ENCODE measurements around the gene JAZF1. TPM values are rescaled to one million over a fixed set of nuclear protein-coding genes. Genes with fewer than 3 reads are reported as not detected.
A peak's percentile ranks its signal among the peaks of the same experiment; 100 is the strongest.

The JAZF1 gene
- total RNA-seq, 2 experiments from 2014 or later: 2.1 to 2.8 TPM

- Mint-ChIP-seq H3K9me3 (ENCODE audit: low read depth) (no peaks in the 10 kb centered on the region), H3K4me1 (no peaks in the 10 kb centered on the region), H3K27me3 (no peaks in the 10 kb centered on the region), H3K27ac (no peak overlapping the region), H3K4me3 (no peak overlapping the region), H3K36me3 (no peaks in the 10 kb centered on the region)
- DNase-seq (no peak), ATAC-seq (no peak)
- CTCF ChIA-PET: no interaction called here
Observed at GRCh38 chr7:27952456-27953285, 227.9 kb downstream of the JAZF1 start.

DNA sequence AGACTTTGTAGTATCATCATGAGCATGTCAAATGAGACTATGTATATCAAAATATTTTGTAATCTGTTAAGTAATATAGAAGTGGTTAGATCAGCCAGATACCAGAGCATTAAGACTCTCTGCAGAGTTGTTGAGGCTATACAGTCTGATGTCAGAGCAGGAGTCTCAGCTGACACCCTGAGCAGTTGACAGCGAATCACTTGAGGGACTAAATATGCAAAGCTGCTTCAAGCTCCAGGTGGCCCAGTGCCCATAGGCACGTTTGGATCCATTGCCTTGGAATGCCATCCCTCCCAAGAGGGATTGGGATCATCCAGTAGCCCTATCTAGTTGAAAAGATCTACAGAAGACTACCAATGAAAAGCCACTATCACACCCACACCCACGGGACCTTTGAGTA, 230.5 kb downstream of the JAZF1 start:
- H3K27me3 Mint-ChIP-seq: no peaks in the 10 kb centered on the region
- DNase-seq (no peak), ATAC-seq (no peak)
- H3K4me3 Mint-ChIP-seq: no peak overlapping the region
- H3K9me3 Mint-ChIP-seq (ENCODE audit: low read depth): no peaks in the 10 kb centered on the region
- no peaks in the 10 kb centered on the region for H3K36me3 Mint-ChIP-seq
- CTCF ChIA-PET: interaction anchor here (1.0 kb wide), 1 partner anchor 147 kb away, joined by 5 read pairs; no protein-coding TSS in a partner anchor
- H3K4me1 Mint-ChIP-seq: no peaks in the 10 kb centered on the region
- no peak overlapping the region for H3K27ac Mint-ChIP-seq

GRCh38 chr7:27948861-27949260, 231.7 kb downstream of the JAZF1 start:
- Mint-ChIP-seq H3K4me1 (no peaks in the 10 kb centered on the region), H3K27ac (no peak overlapping the region), H3K9me3 (ENCODE audit: low read depth) (no peaks in the 10 kb centered on the region), H3K4me3 (no peak overlapping the region), H3K27me3 (no peaks in the 10 kb centered on the region), H3K36me3 (no peaks in the 10 kb centered on the region)
- DNase-seq (no peak), ATAC-seq (no peak)
- CTCF ChIA-PET: no interaction called here

DNA sequence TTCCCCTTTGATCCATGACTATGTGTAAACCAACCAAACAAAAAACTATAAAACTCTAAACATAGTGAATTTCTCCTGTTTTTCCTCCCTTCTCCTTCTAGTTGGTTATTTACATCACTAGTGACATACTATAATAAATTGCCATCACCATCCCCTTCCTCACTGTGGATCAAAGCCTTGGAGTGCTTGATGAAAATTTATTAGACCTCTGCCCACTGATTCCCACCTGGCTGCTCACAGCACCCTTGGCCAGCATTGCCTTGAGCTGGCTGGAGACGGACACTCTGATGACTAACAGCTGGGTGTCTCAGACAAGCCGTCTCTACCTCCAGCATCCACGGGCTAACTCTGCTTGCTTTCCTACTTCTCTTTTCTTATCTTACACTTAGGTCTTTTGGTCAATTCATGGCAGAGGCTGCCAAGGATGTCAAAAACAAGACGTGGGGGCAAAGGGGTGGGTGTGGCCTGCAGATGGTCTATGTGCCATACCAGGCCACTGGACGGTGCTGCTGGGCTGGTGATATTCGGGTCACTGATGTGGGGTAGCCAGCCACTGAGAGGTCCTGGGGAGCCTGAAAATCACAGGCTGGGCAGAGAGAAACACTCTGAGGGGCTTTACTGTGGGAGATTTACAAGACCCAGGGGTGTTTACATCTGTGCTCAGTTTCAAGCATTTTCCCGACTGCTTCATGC, 232.9 kb downstream of the JAZF1 start:
- no peaks in the 10 kb centered on the region for H3K36me3 Mint-ChIP-seq
- no peak overlapping the region for H3K27ac Mint-ChIP-seq
- no peak overlapping the region for H3K4me3 Mint-ChIP-seq
- no peaks in the 10 kb centered on the region for H3K9me3 Mint-ChIP-seq (ENCODE audit: low read depth)
- no peaks in the 10 kb centered on the region for H3K4me1 Mint-ChIP-seq
- CTCF ChIA-PET: interaction anchor here (0.8 kb wide), 1 partner anchor 7 kb away, joined by 3 read pairs; no protein-coding TSS in a partner anchor
- DNase-seq: peak; percentile 33
- ATAC-seq: no peak
- no peaks in the 10 kb centered on the region for H3K27me3 Mint-ChIP-seq

- Mint-ChIP-seq H3K4me3 (no peak overlapping the region), H3K4me1 (no peaks in the 10 kb centered on the region), H3K27me3 (no peaks in the 10 kb centered on the region), H3K9me3 (ENCODE audit: low read depth) (no peaks in the 10 kb centered on the region), H3K36me3 (no peaks in the 10 kb centered on the region), H3K27ac (no peak overlapping the region)
- DNase-seq (no peak), ATAC-seq (no peak)
- CTCF ChIA-PET: no interaction called here
Observed at GRCh38 chr7:27946351-27946750, 234.2 kb downstream of the JAZF1 start.

- Mint-ChIP-seq H3K4me3 (no peak overlapping the region), H3K27me3 (no peaks in the 10 kb centered on the region), H3K4me1 (no peaks in the 10 kb centered on the region), H3K36me3 (no peaks in the 10 kb centered on the region), H3K9me3 (ENCODE audit: low read depth) (no peaks in the 10 kb centered on the region), H3K27ac (no peak overlapping the region)
- no peak for ATAC-seq
- DNase-seq: no peak
- CTCF ChIA-PET: no interaction called here
Observed at GRCh38 chr7:27945058-27945795, 235.4 kb downstream of the JAZF1 start.

DNA sequence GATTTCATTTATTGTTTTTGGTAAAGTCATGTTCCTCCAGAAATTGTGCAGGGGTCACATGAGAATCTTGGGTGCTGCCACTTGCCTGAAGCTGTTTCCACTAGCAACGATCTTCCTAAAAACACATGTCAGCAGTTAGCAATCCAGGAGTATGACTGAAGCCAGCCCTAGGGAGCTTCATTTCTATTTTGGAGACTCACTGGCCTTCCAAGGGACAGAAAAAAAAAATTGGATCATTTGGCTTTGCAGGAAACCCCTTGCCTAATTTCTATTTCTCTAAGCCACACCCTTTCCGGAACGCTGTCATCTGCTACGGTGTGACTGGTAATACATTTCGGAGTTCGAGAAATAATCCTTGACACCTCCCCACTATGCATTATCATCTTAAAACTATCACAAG, 236.0 kb downstream of the JAZF1 start:
- DNase-seq (no peak), ATAC-seq (no peak)
- CTCF ChIA-PET: no interaction called here
- no peak overlapping the region for H3K4me3 Mint-ChIP-seq
- H3K27me3 Mint-ChIP-seq: no peaks in the 10 kb centered on the region
- H3K36me3 Mint-ChIP-seq: no peaks in the 10 kb centered on the region
- no peaks in the 10 kb centered on the region for H3K9me3 Mint-ChIP-seq (ENCODE audit: low read depth)
- no peak overlapping the region for H3K27ac Mint-ChIP-seq
- no peaks in the 10 kb centered on the region for H3K4me1 Mint-ChIP-seq

GRCh38 chr7:27943241-27943640, 237.4 kb downstream of the JAZF1 start:
- Mint-ChIP-seq H3K4me1 (no peaks in the 10 kb centered on the region), H3K27ac (no peak overlapping the region), H3K9me3 (ENCODE audit: low read depth) (no peaks in the 10 kb centered on the region), H3K4me3 (no peak overlapping the region), H3K36me3 (no peaks in the 10 kb centered on the region), H3K27me3 (no peaks in the 10 kb centered on the region)
- DNase-seq (no peak), ATAC-seq (no peak)
- CTCF ChIA-PET: no interaction called here

GRCh38 chr7:27942711-27943110, 237.9 kb downstream of the JAZF1 start:
- H3K27ac Mint-ChIP-seq: no peak overlapping the region
- CTCF ChIA-PET: no interaction called here
- H3K9me3 Mint-ChIP-seq (ENCODE audit: low read depth): no peaks in the 10 kb centered on the region

DNA sequence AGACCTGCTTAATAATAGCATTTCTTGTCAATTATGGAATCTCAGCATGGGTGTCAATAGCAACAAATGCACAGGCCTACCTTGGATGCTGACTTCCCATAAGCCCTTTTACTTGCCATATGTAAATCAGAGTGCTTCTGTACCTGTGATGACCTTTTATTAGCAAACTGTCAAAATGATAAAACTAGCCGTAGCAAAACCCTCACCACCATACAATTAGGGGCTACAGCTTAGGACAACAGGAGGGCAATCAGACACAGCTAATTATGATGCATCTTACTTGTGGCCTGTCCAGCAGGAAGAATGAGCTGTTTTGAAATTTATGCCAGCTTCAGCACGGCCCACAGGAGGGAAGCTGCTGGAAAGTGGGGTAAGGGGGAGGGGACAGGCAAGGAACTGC, 239.1 kb downstream of the JAZF1 start:
- no peak overlapping the region for H3K27ac Mint-ChIP-seq
- DNase-seq (no peak), ATAC-seq (no peak)
- no peaks in the 10 kb centered on the region for H3K9me3 Mint-ChIP-seq (ENCODE audit: low read depth)
- no peak overlapping the region for H3K4me3 Mint-ChIP-seq
- H3K27me3 Mint-ChIP-seq: no peaks in the 10 kb centered on the region
- H3K4me1 Mint-ChIP-seq: no peaks in the 10 kb centered on the region
- no peaks in the 10 kb centered on the region for H3K36me3 Mint-ChIP-seq
- CTCF ChIA-PET: no interaction called here

More at GRCh38 chr7:27942711-27943110, 237.9 kb downstream of the JAZF1 start:
- DNase-seq (no peak), ATAC-seq (no peak)
- H3K36me3 Mint-ChIP-seq: no peaks in the 10 kb centered on the region
- H3K4me3 Mint-ChIP-seq: no peak overlapping the region
- H3K4me1 Mint-ChIP-seq: no peaks in the 10 kb centered on the region
- H3K27me3 Mint-ChIP-seq: no peaks in the 10 kb centered on the region

GRCh38 chr7:27940341-27940740, 240.3 kb downstream of the JAZF1 start:
- H3K27ac Mint-ChIP-seq: no peak overlapping the region
- no peak overlapping the region for H3K4me3 Mint-ChIP-seq
- no peaks in the 10 kb centered on the region for H3K9me3 Mint-ChIP-seq (ENCODE audit: low read depth)
- DNase-seq (no peak), ATAC-seq (no peak)
- H3K27me3 Mint-ChIP-seq: no peaks in the 10 kb centered on the region
- CTCF ChIA-PET: no interaction called here
- H3K36me3 Mint-ChIP-seq: no peaks in the 10 kb centered on the region
- H3K4me1 Mint-ChIP-seq: no peaks in the 10 kb centered on the region

- CTCF ChIA-PET: no interaction called here
- Mint-ChIP-seq H3K4me1 (no peaks in the 10 kb centered on the region), H3K9me3 (ENCODE audit: low read depth) (no peaks in the 10 kb centered on the region), H3K4me3 (no peak overlapping the region), H3K36me3 (no peaks in the 10 kb centered on the region), H3K27ac (no peak overlapping the region), H3K27me3 (no peaks in the 10 kb centered on the region)
- ATAC-seq (no peak), DNase-seq (no peak)
Observed at GRCh38 chr7:27939893-27940292, 240.7 kb downstream of the JAZF1 start.

DNA sequence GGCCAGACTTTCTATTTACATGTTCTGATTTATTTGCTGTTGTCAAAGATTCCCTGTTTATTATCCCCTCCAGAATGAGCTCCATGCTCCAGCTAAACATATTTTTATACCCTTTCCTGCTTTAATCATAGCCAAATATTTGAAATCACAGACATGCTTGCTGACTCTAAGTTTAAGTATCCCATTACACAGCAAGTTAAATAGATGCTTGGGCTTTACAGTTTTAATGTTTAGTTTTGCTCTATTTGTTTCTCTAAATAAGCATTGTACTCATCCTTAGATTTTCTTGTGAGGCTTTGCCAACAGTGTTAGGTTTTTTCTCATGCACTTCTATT, 243.9 kb downstream of the JAZF1 start:
- H3K9me3 Mint-ChIP-seq (ENCODE audit: low read depth): no peaks in the 10 kb centered on the region
- no peaks in the 10 kb centered on the region for H3K36me3 Mint-ChIP-seq
- no peak overlapping the region for H3K4me3 Mint-ChIP-seq
- DNase-seq (no peak), ATAC-seq (no peak)
- H3K27me3 Mint-ChIP-seq: no peaks in the 10 kb centered on the region
- CTCF ChIA-PET: interaction anchor here (1.8 kb wide), 2 partner anchors 14 to 84 kb away, joined by 4 to 10 read pairs; no protein-coding TSS in a partner anchor
- H3K4me1 Mint-ChIP-seq: peaks cover 2% of the 10 kb centered on the region
- H3K27ac Mint-ChIP-seq: no peak overlapping the region

Measured in activated CD8-positive, alpha-beta memory T cell treated with anti-CD3 and anti-CD28 coated beads, Interleukin-2, amount 10 ng/mL, durations not matched to agents 7 days and 5 days (primary cell).